Kidney tubule cell (primary cell): ENCODE measurements around the gene PAXX.

ENCODE experiments used
- DNase-seq: peaks from one replicate; pipeline ENCODE4 v3.0.0-alpha.2; 2018; ENCODE audit warnings: low spot score

Gene PAXX, protein sequence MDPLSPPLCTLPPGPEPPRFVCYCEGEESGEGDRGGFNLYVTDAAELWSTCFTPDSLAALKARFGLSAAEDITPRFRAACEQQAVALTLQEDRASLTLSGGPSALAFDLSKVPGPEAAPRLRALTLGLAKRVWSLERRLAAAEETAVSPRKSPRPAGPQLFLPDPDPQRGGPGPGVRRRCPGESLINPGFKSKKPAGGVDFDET

DNA sequence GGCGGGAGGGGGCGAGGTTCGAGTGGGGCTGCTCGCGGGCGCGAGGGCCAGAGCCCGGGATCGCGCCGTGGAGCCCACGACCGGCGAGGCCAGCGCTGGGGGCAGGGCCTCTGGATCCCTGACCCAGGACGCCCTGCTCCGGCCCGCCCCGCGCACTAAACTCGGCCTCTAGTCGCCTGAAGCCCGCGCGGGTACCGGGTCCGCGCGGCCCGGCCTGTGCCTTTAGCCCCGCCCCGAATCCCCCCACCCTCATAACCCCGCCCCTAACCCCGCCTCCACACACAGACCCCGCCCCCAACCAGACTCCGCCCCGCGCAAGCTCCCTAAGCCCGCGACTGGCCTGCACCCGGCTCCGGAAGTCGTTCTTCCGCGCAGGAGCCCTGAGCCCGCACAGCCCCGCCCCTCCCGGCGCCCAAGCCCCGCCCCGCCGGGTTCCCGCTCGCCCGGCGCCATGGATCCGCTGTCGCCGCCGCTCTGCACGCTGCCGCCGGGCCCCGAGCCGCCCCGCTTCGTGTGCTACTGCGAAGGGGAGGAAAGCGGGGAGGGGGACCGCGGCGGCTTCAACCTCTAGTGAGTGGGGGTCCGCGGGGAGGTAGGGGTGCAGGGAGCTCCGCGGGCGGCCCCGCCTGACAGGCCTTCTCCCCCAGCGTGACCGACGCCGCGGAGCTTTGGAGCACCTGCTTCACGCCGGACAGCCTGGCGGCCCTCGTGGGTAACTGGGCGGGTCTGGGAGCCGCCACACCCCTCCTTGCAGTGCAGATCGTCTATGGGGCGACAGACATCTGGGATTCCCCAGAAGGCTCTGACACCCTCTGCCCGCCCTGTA, at the start of gene PAXX:
TSS of gene PAXX (plus strand) at position 430 of the 826 bp plus-strand sequence. CDS start at position 452, 22 bp downstream.
- DNase-seq: peak; percentile 92

DNA sequence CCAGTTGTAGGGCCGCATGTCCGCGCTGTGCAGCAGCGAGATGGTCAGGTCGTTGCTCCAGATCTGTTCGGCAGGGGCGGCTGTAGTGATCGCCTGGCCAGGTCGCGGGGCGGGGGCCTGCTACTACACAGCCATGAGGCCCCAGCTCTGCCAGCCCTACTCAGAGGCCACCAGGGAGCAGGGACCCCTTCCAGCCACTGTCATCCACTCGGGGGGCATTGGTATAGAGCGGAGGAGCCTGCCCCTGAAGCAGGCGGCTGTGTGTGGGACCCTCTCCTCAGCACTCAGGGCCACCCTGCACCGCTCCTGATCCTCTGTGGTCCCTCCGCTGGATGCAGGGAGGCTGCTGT, 49.4 kb upstream of the PAXX start:
- DNase-seq: no peak

DNA sequence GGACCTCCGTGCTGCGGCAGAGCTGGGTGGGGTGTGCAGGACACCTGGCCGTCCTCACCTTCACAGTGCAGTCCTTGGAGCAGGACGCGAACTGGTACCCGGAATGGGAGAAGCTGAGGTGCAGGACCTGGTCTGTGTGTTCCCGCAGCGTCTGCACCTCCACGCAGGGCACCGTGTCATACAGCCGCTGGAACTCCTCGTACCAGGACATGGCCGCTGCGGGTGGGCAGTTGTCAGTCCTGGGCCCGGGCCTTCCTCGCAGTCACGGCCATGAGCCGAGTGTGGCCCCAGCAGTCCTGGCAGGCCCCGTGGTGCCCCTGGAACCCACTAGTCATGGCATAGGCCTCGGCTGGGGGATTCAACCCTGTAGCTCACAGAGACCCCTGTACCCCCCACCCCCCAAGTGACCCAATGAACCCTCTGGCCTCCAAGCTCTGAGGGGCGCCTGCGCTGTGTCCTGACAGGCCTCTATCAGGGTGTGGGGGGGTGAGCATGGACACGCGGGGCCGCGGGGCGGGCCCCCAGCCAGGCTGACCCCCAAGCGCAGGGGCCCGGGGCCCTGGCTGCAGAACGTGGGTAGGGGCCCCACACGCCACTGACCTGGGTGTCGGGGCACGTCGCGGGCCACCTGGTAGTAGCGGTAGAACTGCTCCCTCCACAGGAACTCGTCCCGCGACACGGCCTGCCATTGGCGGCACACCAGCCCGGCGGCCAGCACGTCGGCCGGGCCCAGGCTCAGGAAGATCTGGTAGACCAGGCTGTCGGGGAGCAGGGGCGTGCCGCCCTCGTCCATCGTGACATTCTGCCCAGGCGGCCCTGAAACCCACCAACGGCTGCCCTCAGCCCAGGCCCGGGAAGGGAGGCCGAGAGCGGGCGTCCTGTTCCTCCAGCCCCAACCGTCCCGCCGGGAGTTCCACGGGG, 48.7 kb upstream of the PAXX start:
- peak; percentile 44 for DNase-seq

DNA sequence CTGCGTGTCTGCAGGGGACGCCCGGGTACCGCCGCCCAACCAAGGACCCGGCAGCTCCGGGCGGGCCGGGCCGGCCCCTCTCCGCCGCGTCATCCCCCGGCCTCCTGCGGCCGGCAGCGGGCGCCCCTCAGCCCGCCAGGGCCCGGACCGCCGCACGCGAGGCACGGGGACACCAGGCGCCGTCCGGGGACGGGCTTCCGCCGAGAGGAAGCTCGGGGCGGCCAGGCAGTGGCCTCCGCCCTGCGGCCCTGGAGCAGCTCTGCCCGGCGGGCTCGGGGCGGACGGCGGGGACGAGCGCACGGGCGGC, 48.1 kb upstream of the PAXX start:
- DNase-seq: no peak

DNA sequence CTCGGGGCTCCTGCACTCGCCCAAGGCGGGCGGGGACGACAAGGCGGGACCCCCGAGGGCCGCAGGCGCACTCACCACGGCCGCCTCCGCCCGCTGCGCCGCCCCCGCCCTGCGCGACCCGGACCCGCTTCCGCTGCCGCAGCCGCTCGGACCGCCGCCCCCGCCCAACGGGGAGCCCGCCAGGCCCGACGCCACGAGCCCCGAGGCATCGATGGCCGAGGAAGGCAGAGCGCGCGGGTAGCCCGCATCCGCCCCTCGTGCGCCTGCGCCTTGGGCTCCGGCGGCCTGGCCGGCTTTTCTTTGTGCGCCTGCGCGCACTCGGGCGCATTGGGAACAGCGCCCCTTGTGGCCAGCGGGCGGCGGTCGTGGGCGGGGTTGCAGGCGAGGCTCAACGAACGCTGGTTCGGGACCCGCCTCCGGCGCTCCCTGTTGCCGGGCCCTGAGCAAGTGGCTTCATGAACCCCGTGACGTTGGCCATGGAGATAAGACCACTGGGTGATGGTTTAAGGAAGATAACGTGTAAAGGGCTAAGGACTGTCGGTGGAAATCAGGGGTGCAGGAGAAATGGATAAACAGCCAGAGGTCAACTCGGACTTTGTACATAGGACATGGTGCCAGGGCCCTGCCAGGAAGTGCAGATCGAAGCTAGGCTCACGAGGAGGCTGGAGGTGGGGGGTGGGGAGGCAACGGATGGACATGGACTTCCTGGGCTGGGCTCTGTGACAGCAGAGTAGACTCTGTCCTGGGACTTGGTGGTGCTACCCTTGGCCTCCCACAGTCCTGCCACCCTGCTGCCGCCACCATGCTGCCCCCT, 47.5 kb upstream of the PAXX start, which contains the start of the genes C8G and FBXW5:
TSS of gene C8G (plus strand) at position 725 of the 814 bp plus-strand sequence. CDS start at position 803, 78 bp downstream.
TSS of gene FBXW5 (minus strand) at position 220 of the 814 bp plus-strand sequence. CDS start 655 bp downstream, outside the sequence.
- DNase-seq: peak; percentile 95

DNA sequence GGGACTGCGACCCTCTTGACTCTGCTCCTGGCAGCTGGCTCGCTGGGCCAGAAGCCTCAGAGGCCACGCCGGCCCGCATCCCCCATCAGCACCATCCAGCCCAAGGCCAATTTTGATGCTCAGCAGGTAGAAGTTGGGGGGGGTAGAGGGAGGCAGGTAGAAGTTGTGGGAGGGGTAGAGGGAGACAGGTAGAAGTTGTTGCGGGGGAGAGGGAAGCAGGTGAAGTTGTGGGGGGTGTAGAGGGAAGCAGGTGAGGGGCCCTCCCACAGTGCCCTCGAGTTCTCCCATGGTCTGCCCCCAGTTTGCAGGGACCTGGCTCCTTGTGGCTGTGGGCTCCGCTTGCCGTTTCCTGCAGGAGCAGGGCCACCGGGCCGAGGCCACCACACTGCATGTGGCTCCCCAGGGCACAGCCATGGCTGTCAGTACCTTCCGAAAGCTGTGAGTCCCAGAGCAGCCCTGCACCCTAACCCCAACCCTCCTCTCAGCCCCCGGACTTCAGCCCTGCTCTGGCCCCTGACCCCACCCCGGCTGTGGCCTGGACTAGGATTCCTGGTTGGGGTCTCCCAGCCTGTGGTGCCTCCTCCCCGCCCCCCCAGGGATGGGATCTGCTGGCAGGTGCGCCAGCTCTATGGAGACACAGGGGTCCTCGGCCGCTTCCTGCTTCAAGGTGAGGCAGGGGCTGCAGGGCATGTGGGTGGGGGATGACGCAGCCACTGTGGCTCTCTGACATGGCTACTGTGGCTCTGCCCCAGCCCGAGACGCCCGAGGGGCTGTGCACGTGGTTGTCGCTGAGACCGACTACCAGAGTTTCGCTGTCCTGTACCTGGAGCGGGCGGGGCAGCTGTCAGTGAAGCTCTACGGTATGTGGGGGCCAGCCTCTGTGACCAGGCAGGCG, 46.6 kb upstream of the PAXX start:
- DNase-seq: no peak

DNA sequence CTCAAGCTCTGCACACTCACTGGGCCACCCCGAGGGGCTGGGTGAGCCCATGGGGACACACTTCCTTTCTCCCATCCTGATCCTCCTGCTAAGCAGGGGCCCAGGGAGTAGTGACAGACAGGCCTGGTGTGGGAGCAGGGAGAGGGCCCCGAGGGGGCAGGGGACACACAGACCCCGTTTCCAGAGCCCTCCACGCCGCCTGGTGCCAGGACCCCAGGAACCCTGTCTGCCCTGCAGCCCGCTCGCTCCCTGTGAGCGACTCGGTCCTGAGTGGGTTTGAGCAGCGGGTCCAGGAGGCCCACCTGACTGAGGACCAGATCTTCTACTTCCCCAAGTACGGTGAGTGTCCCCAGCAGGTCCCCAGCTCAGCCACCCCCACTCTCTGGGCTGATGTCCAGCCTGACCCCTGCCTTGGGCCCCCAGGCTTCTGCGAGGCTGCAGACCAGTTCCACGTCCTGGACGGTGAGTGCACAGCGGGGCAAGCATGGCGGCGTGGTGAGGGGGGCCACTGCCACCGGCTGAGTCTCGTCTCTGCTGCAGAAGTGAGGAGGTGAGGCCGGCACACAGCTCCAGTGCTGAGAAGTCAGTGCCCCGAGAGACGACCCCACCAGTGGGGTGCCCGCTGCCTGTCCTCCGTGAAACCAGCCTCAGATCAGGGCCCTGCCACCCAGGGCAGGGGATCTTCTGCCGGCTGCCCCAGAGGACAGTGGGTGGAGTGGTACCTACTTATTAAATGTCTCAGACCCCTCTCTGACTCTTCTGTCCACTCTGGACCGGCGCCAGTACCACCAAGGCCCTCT, 45.8 kb upstream of the PAXX start:
- no peak for DNase-seq

DNA sequence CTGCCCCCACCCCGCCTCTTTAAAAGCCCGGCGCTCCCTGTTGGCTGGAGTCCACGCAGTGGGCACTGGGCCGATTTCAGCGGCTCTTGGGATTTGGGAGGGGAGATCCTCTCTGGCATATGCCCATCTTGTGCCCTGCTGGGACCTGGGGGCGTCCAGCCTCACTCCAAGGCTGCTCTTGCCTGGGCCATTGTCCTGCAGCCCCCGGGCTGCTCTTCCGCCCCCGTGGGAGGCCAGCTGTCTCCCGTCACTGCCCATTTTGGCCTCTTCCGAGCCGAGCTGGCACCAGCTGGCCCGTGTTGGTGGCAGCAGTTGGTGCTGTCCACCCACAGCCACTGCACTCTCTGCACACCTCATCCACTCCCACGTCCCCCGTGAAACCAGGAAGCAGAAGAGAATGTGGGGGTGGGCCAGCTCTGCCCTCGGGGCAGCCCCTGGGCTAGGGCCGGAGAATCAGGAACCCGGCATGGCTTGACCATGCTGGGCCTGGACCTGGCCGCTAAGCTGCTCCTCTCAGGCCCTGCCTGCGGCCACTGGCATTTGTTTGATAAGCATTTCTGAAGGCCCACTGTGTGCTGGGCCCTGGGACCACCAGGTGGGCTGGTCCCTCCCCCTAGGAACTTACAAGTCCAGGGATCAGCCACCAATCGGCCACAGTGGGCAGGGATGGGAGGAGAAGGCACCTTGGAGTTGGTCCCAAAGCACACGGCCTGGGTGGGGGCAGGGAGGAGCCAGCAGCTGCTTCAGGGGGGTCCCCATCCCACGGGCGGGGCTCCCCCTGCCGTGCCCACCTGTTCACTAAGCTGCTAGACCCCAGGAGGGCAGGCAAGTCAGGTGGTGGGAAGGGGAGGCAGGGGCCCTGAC, 45.0 kb upstream of the PAXX start:
- no peak for DNase-seq

DNA sequence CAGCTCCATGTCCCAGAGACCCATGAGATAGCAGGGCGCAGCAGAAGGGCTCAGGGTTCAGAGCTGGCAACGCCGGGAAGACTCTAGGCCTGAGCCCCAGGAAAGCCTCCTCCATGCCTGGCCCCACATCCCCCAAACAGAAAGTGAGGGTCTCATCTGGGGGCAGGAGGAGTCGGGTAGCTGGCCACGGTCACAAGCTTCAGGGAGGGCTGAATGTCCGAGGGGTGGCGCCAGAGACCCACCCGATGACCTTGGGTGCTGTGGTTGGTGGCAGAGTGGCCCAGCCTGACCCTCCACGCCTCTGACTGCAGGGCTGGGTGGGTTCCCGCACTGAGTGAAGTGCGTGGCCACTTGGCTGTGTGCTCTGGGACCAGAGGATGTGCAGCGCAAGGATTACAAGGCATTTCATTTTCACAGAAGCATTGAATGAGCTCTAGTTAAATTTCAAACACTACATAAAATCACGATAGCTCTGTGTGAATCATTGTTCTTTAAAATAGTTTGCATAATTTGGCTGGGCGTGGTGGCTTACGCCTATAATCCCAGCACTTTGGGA, 44.2 kb upstream of the PAXX start:
- DNase-seq: peak; percentile 30

DNA sequence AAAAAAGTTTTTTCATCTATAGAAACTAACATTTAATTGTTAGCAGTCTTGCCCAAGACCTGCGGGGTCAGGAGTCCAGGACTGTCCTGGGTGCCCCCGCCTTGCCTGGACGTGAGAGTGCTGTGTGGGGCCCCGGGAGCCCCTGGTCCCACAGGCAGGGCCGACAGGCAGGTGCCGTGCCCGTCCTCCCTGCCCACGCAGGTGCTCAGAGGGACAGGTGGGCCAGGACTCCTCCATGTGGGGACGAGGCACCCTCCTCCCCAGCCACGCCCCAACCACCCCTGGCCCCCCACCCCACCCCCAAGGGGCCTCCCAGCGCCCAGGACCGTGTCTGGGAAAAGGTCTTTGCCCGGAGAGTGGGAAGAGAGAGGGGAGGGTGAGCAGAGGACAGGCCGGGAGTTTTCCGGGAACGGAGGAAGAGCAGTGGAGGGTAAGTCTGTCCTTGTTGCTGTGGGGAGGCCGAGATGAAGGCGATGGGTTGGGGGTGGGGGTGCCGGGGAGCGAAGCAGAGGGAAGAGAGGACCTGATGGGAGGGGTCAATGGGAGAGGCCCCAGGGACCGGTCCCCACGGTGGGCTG, 42.9 kb upstream of the PAXX start:
- no peak for DNase-seq

DNA sequence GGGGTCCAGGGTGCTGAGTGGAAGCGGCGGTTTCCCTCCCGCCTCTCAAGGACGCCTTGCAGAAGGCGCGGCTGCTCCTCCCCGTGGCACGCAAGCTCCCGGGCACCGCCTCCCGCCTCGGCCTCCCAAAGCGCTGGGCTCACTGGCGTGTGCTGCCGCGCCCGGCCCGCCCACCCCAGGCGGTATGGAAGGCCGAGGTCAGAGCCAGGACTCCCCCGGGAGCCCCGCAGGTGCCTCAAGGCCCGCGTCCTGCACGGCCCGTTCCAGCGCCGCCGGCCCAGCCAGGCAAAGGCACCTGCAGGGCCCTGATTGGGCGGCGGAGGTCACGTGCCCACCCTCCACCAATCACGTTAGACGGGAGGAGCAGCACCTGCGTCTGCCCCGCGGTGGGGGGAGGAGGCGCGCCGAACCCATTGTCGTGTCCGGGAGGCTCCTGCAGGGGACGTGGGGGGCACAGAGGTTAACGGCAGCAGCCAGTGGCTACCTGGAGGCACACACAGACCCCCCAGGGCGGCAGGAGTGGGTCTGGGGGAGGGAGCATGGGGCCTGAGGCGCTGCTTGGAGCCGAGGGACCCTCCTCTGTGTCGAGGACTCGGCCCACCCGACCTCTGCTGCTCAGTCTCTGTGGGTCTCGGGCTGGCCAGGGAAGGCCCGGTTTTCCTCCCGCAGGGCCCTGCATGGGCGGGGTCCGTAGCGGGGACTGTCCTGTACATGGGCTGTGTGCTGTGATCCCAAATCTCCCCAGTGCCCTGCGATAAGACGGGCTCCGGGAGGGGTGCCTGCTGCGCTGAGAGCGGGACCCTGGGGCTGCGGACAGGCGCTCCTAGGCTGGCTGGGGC, 42.2 kb upstream of the PAXX start:
- peak; percentile 95 for DNase-seq

DNA sequence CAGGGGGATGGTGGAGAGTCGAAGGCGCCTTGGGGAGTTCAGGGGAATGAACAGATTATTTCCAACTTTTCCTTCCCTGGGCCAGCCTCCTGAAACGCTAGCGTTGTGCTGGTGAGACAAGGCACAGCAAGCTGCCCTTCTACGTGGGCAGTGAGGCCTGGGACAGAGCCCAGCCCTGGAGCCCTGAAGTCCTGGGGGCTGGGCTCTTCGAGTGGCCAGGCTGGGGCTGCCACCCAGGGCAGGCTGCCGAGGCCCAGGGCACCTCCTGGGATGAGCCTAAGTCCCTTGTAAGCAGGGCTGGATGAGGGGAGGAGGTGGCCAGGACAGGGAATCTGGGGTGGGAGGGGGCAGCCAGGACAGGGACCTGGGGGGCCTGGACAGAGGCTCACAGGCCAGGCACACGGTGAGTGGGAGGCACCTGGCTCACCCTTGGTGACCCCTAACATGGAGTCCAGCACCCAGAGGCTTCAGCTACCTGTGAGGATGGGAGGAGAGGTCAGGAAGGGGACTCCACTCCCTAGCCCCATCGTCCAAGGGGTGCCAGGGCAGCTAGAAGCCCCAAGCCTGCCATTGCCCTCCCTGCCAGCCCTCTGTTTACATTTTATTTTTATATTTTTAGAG, 41.5 kb upstream of the PAXX start:
- DNase-seq: peak; percentile 23

DNA sequence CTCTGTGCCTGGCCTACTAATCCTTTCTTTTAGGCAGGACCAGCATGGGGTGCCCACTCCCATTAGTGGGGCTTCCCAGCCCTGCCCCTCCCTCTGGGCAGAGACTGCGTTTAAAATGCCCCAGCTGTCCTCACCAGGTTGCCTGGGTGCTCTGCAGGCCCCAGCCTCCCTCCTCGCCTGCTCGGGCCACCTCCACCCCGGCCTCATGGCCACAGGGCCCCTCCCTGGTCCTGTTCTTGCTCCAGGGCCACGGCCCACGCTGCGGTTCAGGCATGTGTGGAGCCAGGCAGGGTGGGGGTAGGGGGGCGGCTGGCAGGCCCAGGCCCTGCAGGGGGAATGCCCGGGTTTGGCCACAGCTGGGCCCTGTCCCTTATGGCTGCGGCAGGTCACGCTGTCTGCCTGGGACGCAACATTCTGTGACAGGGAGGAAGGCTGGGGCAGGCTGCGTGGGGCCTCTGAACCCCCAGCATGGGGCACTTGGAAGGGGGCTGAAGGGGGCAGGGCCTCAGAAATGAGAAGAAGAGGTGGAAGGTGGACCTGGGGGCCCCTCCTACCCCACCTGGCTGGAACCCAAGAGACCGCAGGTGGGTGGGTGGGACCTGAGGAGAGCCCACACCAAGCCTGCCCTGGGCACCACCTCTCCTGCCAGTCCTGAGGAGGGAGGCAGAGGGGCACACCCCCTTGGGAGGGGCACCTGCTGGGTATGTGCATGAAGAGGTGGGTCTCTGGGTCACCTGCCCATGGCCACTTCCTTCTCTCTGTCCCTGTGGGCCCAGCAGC, 40.5 kb upstream of the PAXX start, which contains the start of gene LCN12:
TSS of gene LCN12 (plus strand) at position 733 of the 780 bp plus-strand sequence. CDS start 55 bp downstream, outside the sequence.
- DNase-seq: no peak

DNA sequence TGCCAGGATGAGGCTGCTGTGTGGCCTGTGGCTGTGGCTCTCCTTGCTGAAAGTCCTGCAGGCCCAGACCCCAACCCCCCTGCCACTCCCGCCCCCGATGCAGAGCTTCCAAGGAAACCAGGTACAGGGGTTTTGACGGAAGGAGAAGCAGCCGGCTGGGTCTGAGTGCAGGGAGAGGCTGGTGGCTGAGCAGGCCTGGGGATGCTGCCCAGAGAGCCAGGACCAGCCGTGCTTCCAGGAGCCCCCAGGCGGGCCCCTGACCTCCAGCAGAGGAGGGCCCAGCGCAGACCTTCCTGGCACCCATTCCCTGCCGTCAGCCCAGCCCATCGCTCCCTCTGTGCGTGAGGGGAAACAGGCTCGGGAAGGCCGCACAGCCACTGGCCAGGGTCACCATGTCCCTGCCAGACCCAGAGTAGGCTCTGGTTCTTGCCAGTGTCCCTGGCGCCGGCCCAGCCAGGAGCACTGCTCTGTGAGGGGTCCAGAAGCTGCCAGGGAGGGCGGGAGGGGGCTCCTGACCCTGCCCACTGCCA, 39.8 kb upstream of the PAXX start:
- no peak for DNase-seq
